AG10803 (cell line): ENCODE results near the gene EBF4.

Experiments used
- DNase-seq: peaks from one replicate; pipeline ENCODE4 v3.0.0; 2010; ENCODE audit warnings: low read depth
- H3K4me3 ChIP-seq: 2 replicates; pipeline ENCODE4 v1.5.1; 2011; ENCODE audit warnings: mild to moderate bottlenecking, low read length, control low read depth
- TF ChIP-seq, protein P1 (sequence below): conservative IDR thresholded peaks from 2 replicates; pipeline ENCODE4 v1.5.1; 2011; ENCODE audit warnings: mild to moderate bottlenecking, low read length, control low read depth, inconsistent platforms

EBF4 gene

DNA sequence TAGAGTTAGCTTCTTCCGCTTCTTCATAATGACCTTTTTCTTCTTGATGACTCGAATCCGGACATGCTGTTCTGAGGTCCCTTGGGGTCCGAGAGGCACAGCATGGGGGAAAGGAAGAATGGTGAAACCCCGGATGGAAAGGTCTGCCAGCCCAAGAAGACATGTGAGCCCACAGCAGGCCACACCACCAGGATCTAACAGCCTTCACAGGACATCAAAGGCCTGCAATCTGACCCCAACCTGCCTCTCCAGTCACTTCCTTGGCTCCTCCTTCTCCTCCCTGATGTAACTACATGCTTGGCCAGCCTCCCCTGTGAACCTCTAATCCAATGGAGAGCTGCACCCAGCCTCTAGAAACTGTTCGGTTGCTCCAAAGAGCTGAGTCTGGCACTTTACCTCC lies 106.2 kb downstream of the EBF4 start:
- TF ChIP-seq, protein P1, sequence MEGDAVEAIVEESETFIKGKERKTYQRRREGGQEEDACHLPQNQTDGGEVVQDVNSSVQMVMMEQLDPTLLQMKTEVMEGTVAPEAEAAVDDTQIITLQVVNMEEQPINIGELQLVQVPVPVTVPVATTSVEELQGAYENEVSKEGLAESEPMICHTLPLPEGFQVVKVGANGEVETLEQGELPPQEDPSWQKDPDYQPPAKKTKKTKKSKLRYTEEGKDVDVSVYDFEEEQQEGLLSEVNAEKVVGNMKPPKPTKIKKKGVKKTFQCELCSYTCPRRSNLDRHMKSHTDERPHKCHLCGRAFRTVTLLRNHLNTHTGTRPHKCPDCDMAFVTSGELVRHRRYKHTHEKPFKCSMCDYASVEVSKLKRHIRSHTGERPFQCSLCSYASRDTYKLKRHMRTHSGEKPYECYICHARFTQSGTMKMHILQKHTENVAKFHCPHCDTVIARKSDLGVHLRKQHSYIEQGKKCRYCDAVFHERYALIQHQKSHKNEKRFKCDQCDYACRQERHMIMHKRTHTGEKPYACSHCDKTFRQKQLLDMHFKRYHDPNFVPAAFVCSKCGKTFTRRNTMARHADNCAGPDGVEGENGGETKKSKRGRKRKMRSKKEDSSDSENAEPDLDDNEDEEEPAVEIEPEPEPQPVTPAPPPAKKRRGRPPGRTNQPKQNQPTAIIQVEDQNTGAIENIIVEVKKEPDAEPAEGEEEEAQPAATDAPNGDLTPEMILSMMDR, result no peak
- H3K4me3 ChIP-seq, result no peak overlapping the region
- no peak for DNase-seq

DNA sequence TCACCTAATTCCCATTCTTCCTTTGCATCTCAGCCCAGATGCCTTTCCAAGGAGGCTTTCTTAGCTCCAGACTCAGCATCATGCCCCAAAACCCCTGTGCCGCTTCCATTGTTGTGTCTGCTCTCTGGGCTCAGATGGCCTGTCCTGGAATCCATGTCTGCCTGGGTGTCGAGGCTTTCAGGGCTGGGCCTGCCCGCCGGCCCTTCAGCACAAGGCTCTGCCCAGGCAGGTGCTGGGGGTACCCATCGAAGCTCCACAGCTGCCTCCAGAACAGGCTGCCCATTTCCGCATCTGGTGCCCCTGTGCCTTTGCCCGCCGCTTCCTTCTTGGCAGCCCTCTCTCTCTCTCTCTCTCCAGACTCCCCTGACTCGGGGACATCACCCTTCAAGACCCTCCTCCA lies 106.7 kb downstream of the EBF4 start:
- no peak overlapping the region; the same call in 1 of the 2 replicates for H3K4me3 ChIP-seq
- TF ChIP-seq, protein P1, result no peak
- DNase-seq, result no peak

DNA sequence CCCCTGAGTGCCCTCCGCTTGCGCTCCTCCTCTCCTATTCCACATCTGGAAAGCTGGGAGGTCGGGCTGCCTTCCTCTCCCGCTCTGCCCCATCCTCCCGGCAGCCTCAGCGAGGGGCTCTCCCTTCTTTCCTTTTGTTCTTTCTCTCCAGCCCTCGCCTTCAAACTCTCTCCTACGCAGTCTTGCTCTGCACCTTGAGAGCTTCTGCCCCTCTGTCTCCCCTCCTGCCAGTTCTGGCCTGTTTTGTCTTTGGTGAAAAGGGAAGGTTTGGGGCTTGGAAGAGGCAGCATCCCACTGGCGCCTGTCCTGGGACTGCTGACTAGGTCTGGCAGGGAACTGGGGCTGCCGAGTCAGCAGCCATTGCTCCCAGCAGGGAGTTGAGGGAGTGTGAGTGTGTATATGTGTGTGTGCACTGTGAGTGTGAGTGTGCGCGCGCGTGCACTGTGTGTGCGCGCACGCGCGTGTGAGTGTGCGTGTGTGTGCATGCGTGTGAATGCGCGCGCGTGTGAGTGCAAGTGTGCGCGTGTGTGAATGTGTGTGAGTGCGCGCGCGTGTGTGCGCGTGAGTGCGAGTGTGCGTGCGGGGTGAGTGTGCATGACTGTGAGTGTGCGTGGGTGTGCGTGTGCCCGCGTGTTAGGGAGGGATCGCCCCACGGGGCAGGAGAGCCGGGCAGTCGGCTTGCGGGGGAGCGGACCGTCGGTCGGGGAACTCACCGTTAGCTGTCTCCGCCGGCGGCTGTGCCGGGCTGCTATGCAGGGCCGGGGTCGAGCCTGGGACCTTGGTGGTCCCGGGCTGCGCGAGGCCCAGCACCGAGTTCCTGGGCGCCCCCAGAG lies 107.3 kb downstream of the EBF4 start:
- peak overlapping the region; percentile 44 for H3K4me3 ChIP-seq
- TF ChIP-seq, protein P1, result no peak
- no peak for DNase-seq

DNA sequence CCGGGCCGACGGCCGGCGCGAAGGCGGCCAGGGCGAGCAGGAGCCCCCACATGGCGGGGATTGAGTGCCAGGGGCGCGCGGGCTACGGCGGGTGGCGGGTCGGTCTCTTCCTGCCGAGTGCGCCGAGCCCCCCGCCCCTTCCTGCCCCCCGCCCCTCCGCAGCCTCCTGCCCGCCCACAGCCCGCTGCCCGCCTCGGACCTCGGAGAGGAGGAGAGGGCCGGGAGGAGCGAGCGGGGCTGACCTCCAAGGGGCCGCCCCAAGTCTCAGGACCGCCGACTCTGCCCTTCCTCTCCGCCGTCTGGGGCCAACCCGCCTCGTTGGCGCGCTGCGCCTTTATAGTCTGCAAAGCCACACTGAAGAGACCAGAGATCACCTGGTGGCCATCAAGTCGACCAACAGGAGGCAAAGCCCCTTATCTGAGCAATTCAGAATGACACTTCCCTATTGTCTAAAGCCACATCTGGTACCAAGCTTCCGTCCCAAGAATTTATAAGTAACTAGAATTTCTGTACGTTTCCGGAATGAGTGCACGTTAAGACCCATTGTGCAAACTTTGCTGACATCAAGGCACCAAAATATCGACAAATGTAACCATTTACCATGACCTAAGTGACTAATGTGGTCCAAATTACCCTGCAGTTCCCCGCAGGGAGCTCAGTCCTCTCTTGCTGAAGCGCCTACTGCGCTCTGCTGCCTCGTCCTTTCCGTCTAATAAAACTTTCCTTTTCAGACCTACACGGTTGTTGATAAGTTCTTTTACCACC lies 108.1 kb downstream of the EBF4 start, which contains the start of gene CPXM1:
CPXM1 (minus strand) TSS at position 107 of the 765 bp plus-strand sequence; CDS start at position 52, 55 bp downstream.
- DNase-seq, result no peak
- TF ChIP-seq, protein P1, result no peak
- H3K4me3 ChIP-seq, result peak within 1 kb of the TSS; percentile 44

DNA sequence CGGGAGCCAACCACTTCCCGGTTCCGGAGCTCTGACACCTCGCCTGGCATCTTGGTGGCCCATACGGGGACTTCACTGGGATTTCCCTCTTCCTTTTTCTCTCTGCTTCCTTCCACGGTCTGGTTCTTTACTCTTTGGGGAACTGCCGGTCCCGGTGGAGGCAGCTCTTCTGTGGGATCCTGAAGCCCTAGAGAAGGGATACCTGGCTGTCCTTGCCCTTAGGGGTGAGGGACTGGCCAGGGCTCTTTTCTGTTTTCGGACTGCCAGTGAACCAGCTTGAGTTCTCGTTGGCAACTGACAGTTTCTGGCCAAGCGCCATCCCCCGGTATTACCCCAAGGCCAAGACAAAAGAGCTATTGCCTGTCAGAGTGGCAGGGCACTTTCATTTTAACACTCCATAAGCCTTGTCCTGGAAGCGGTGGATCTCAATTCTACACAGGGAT lies 108.7 kb downstream of the EBF4 start:
- DNase-seq, result no peak
- no peak overlapping the region for H3K4me3 ChIP-seq
- TF ChIP-seq, protein P1, result no peak

DNA sequence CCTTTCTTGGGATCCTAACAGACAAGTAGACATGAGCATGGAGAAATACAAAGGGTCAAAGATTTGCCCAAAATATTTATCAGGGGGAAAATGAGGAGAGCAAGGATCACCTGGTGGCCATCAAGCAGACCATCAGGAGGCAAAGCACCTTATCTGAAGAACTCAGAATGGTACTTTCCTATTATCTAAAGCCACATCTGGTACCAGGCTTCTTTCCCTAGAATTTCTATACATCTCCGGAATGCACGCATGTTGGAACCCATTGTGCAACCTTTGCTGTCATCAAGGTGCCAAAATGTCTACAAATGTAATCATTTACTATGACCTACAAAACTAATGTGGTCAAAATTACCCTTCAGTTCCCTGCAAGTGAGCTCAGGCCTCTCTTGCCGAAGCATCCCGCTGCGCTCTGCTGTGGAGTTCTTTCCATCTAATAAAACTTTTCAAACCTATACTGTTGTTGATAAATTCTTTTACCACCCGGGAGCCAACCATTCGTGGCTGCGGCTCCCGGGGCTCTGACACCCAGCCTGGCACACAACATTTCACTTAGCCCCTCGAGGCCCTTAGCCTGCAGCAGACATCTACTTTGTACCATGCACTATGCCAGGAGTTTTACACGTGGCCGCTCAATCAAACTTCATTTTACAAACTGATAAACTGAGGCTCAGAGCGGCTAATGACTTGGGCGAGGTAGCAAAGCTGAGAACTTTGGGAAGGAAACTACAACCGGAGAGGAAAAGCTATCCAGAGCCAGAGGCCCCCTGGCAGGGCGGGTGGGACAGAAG lies 111.7 kb downstream of the EBF4 start:
- no peak overlapping the region for H3K4me3 ChIP-seq
- TF ChIP-seq, protein P1, result no peak
- no peak for DNase-seq
